Amniotic epithelial cell (primary cell): ENCODE results near the gene OSBPL3.
A peak's percentile ranks its signal among the peaks of the same experiment; 100 is the strongest.

Experiments used
- DNase-seq: peaks from one replicate; pipeline ENCODE4 v3.0.0-alpha.2; 2010; ENCODE audit warnings: low read depth

OSBPL3 gene

DNA sequence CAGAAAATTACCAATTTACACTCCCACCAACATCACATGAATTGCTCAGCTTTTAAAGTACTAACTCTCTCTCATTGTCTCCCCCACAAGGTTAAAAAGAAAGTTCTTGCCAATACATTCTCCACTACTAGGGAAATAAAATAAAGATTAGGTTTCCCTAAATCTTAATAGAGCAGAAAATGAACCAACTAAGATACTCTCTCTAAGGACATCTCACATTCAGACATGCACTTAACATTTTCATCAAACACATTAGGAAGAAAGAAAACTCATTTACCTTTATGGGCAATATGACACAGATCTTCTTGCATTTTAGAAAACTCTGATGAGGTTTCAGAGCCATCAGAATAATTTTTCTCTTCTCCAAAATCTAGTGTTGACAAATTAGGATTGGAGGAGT lies 118.6 kb downstream of the OSBPL3 start:
- no peak for DNase-seq

DNA sequence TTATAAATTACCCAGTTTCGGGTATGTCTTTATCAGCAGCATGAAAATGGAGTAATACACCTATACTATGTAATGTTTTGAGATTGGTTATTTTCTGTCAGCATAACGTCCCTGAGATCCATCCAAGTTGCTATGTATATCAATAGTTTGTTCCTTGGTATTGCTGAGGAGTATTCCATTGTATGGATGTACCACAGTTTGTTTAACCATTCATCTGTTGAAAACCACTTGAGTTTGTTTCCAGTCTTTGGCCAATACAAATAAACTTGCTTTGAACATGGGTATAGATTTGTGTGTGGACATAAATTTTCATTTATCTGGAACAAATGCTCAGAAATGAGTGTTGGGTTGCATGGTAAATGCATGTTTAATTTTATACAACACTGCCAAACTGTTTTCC lies 119.4 kb downstream of the OSBPL3 start:
- DNase-seq: no peak

DNA sequence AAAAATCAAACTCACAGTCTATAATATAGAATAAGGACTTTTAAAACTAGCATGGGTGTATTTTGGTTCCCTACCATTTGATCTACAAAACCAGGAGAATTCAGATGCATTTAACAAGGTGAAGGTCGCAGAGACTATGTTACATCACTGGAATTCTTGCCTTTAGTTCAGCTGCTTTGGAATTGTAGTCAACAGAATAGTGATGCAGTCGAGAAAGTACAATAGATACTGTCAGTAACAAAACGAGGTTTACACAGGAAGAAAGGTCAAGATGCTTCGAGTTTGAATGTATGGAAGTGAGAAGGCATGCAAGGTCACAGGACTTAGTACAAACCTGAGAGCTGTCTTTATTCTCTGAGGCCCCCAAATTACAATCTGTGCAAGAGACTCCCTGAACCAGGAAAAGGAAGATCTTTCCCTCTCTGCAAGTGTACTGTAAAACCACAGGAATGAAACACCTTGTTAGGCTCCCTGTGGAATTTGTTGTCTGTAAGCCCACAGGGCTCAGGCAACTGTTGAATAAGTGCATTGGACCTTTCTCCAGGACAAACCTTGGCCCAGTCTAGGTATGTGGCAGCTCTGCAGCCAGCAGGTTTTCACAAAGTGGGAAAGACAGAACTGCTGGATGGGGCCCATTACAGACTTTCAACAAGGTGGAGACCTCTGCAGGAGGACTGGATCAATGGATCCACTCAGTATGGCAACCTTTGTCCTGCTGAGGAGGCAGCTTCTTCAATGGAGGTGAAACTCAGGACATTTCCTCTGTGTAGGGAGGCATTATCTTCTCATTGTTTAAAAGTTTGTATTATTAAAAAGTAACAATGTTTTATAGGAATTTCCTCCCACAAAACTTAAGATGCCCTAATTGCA lies 121.6 kb downstream of the OSBPL3 start:
- no peak for DNase-seq

DNA sequence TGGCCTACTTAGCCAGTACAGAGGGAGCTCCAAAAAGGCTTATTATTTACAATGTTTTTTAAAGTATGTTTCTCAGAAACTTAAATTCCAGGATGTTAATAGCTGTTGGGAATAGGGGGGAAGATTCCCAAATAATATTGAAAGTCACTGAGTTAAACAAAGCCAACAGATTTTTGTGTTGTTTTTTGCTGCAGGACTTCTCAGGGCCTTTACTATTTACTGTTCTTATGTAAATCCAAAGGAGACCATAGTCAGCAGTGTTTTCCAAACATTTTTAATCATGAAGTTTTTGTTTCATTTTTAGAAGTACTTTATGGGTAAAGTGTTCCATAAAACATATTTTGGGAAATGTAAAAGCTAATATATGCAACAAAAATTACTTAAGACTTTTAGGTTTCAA lies 122.4 kb downstream of the OSBPL3 start:
- no peak for DNase-seq

DNA sequence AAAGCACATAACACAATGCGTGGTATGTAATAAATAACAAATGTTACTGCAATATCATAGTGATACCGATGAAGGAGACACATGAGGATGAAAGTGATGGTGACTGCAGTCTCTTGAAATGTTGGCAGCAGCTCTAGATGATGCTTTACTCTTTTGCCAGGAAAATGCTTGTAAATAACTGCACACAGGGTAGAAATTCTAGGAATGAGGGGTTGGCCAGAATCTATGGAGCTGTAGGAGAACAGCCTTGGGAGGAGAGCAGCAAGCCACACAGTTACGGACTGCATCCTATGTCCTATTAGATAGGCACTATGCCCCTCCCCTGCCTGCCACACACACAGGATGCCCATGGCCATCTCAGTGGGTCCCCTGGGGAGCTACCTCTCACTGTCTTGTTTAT lies 125.1 kb downstream of the OSBPL3 start:
- no peak for DNase-seq

DNA sequence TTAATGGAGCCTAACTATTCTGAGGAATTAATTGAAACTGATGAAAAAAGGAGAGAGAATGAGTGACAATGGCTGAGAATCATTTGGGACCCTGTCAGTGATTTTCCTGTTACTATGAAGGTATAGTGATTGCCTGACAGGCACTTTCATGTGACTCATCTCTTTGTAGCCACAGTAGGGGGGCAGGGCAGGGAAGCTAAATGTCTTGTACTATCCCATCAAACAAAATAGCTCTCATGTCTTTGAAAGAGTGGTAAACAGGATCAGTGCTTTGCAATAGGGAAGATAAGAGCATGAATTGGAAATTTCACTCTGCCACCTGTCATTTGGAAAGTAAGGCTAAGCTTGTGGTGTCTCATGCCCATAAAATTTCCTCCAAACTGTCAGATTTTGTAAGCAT lies 128.2 kb downstream of the OSBPL3 start:
- DNase-seq: peak; percentile 85

DNA sequence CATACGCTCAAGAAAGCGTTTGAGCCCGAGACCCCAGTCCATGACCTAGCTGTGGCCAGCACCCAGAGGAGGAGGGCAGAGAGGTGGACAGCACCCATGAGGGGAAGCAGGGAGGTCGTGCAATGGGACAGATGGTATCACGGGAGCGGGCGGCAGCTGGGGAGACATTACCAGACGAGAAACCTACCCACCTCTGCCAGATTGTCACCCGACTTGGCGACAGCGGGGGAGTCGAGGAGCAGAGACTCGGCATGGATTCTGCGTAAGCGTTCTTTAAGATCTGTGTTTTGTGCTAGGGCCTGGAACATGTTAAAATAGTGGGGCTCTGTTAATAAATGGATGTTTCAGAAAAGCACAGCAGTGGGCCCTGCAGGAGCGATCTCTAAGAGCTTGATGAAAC lies 131.1 kb downstream of the OSBPL3 start:
- DNase-seq: no peak

DNA sequence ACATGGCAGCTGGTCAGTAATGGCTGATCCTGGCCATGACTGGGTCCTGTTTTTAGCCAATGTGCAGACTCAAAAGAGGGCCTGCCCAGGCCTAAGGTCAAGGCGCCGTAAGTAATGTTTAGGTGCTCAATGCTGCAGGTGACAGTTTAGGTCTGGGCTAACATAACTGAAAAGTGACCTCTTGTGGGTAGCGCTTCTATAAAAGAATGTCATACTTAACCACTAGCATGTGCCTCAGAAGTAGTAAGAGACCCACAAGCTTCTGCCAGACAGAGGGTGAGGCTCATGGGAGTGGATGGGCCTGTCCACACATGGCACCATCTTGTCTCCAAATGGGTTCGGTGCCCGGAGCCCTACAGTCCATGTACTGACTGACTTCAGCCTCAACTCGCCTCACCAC lies 132.2 kb downstream of the OSBPL3 start:
- no peak for DNase-seq

DNA sequence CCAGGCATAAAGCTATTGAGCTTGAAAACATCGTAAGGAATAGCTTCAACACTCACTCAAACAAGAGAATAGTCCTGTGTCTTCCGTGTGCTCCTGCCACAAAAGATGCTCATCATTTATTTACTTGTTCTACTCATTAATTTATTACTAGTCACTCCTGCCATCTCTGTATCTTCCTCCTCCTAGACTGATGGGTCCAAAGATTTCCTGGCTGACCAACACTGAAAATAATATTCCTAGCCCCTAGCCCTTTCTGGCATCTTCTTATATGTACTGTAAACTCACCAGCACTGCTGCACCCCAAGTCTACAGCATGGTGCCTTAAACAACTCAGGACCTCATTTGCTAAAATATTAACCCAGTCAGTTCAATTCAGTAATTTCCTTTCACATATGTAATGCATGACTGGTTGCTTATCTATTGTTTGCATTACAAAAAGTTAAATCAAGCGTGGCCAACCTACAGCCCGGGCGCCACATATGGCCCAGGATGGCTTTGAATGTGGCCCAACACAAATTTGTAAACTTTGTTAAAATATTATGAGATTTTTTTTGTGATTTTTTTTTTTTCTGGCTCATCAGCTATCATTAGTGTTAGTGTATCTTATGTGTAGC lies 136.1 kb downstream of the OSBPL3 start:
- no peak for DNase-seq

DNA sequence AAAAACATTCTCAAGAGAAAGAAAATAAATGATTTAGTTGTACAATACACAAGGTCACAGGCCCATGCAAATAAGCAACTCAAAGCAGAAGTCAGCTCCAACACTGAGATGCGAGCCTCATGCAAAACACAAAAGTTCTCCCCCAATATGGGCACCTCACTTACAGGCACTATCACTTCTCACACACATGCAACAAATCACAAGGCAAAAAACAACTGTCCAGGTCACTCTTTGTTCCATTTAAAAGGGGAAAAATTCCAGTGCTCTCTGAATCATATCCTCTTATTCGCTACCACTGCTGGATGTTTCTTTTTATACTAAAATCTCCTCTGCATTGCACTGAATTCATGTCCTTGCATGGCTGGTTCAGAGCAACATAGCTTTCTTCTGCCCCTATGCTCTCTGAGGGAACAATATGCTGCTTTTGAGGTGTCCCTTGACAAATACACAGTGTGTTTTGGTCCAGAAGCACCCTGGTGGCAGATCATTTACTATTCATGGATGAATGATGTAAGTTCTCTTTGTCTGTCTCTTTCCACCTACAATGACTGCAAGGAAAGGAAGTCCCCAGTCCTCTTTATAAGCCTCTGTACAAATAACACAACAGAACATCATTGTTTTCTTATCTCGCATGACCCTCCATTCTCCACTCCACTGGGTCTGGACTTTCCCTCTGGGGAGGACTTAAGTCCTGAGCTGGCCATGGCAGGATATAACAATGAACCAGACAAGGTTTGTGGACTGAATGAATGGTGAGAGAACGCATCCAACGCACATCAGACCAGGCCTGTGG lies 137.3 kb downstream of the OSBPL3 start:
- DNase-seq: no peak

DNA sequence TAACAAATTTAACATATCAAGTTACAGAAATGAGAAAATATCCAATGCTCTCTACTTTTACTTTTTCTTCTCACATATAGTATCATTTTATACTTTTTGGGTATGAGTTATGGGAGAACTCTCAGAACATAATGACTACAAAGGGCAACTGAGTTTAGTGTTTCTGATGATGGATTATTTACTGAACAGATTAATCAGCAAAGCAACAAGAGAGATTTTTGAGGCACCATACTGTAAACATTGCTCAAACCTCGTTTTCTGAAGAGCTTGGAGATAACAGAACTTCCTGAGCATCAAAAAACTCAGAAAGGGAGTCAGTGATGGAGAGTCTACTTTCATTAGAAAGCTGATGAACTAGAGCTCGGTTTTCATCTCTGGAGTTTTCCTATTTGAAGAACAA lies 137.9 kb downstream of the OSBPL3 start:
- DNase-seq: peak; percentile 41

DNA sequence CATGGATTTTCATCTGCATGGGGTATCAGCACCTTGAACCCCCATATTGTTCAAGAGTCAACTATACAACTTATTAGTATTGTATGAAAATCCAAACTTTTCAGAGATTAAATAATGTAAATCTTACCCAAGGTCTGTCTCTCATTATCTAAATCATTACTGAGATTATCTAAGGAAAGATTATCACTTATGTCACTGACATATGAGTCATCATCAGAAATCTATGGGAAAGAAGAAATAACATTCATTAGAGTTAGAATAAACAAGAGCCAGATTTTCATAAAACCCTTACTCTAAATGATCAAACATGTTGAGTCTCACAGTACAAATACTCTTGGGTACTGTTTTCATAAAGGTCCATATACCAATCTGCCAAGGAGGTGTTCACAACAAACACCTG lies 139.4 kb downstream of the OSBPL3 start:
- no peak for DNase-seq

DNA sequence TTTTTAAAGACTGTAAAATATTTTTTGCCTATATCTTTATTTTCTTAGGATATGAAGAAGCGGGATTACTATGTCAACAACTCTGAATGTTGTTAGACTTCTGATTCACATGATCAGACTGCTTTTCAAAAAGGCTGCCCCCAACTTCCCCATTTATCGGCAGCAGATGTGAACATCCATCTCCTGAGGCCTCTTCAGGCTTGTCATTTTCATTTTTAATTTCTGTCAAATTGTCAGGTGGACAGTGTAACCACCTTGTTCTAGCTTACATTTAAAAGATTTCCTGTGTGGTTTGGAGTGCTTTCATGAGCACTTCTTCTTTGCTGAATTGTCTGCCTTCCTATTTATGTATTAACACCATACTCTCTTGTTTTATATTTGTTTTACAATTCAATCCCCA lies 143.9 kb downstream of the OSBPL3 start:
- DNase-seq: no peak

DNA sequence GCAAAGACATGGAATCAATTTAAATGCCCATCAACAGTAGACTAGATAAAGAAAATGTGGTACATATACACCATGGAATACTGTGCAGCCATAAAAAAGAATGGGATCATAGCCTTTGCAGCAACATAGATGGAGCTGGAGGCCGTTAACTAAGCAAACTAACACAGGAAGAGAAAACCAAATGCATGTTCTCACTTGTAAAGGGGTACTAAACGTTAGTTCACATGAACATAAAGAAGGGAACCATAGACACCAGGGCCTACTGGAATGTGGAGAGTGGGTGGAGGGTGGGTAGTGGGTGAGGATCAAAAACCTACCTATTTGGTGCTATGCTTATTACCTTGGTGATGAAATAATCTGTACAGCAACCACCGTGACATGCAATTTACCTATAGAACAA lies 144.3 kb downstream of the OSBPL3 start:
- DNase-seq: no peak

DNA sequence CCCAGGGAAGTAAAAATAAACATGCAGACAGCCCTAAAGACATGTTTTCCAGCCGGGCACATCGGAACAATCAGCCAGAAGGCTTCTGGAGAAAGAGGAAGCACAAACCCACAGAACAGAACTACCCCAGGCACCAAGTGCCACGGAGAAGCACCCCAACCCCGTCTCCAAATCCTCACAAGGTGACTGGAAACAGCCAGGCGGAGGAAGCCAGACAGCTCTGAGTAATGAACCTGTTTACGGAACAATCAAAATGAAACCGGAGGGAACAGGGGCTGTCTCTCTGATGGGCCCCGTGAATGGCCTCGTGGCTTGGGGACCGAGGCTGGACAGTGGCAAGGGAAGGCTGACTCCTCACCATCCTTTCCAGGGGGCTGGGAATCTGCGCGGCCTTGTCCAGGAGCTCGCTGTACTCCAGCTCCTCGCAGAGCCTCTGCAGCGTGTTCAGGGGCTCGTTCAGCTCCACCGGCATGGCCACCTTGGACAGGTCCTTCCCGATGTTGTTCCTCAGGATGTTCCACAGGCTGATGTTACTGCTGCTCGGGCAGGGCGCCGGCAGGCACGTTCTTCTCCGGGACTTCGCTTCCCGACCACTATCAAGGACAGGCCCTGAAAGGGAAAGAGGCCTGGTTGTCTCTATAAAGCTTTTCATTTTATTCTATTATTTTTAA lies 145.7 kb downstream of the OSBPL3 start:
- no peak for DNase-seq

DNA sequence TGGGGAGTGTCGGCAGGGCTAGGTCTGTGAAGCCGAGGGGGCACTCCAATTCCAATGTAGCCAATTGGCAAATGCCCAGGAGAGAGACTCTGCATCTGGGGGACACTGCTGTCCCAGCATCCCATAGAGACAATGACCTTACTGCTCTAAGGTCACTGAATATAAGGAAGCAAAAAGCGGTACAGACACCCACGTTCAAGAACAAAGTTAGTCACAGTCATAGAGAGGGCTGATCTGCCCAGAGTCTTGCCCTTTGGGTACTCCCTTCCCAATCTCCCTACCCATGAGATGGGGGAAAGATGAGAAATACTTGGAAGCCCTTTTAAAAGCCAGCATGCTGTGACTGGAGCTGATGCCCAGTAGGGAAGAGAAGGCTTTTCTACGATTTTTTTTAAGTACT lies 146.4 kb downstream of the OSBPL3 start:
- DNase-seq: no peak

DNA sequence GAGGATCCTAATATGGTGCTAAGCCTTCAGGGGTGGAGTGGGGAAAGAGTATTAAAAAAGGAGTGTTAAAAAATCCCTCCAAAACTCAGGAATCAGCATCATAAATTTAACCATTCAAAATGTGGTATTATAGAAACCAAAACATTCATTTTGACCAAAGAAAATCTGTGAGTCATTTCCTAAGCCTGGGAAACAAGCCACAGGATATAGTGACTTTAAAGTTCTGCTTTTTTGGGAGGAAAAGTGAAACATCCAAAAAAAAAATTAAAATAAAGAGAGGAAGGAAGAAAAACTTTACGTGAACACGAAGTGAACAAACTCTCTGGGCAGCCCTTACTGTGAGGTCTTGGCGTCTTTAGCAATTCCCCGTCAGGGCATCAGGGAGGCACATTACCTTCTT lies 148.7 kb downstream of the OSBPL3 start:
- DNase-seq: peak; percentile 63

DNA sequence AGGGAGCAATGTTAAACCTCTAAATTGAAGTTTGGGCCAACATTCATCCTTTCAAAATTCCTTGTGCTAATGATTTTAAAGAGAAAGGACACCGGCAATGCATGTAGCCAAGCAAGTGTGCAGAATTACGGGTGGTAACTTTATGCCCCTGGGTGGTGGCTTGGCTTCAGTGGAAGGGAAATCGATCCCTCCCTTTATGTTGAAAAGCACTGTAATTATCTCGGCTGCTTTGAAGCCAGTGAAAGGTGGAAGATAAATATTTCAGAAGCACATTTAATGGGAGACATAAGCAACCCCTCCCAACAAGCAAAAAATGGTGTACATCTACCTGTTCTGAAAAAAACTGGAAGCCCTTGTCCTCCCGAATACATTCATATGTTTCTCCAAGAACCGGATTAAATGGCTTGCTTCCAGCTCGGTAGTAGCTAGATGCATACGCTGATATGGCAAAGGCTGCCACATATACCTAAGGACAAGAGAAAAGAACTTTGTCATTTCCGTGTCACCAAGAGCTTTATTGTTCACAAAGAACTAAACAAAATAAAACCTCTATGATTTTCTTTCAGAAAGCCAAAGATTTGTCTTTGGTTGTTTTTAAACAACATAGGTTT lies 149.4 kb downstream of the OSBPL3 start:
- no peak for DNase-seq

DNA sequence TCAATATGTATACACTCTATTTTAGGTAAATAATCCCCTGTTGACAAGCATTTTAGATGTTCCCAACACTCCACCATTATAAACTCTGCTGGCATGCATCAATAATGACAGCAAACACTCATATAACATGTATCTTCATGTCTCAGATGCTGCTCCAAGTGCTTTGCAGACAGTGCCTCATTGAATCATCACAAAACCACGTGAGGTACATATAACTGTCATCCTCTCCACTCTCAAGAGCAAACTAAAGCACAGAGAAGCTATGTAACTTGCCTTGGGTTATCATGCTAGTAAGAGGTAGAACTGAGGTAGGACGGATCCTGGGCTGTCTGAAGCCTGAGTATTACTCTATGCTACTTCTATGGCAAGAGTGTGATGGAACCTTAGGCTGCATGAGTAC lies 150.2 kb downstream of the OSBPL3 start:
- DNase-seq: peak; percentile 69

DNA sequence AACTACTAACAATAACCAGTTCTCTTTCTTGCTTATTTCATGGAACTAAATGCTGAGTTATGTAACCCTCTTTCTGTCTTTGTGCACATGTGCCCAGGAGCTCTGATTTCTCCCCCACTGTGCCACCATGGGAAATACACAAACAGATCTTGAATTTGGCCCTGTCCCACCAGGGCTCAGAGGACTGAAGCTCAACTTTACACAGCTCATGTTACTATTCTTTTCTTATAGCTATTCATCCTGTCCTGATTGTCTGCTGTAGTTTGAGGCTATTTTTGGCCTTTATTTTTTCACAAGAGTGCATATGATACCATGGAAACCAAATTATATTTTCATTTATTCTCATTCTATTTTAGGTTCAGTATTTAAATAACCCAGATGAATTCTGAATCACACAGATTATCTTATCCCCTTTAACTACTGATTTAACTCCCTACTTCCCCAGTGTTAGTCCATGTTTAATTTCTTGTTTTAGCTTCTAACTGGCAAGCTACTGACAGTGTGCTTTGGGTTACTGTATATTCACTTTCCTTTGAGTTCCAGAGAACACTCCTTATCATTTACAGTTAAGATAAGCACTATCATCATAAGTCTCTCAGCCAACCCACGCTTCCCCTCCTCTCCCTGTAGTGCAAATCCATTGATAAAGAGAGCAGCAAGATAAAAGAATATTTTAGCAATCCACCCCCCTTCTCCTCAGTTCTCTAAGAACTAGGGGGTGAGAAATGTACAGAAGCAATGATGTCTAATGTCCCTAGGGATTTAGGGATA lies 150.9 kb downstream of the OSBPL3 start:
- DNase-seq: peak; percentile 81

DNA sequence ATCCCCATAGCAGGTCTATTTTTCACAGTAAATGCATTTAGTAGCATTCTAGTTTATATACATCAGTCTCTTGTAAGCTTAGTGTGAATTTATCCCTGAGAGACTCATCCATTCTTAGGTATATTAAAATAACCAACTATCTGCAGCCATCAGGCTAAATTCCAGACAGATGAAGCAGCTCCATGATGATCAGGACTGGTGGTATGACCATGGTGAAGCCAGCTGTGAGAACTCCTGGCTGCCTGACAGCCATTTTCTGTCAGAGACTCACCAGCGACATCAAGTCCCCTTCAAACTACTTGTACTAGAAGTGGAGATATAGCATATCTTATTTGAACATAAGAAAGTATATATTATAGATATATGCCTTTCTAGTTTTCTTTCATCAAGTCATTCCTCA lies 152.4 kb downstream of the OSBPL3 start:
- peak; percentile 41 for DNase-seq
